GM06990 (cell line): ENCODE measurements around the gene FAM32A.
"Not testable (repeated sequence)": the region's sequence is repeated elsewhere in the genome, so short reads cannot be mapped to it uniquely, and the experiment has no call there.

Experiments
- DNase-seq: peaks from one replicate; pipeline ENCODE4 v3.0.0-alpha.2; 2011; ENCODE audit not compliant: insufficient read length; ENCODE audit errors: extremely low read depth
- H3K27me3 ChIP-seq: replicated peaks from 2 replicates; pipeline ENCODE4 v1.6.0; 2011; ENCODE audit warnings: low read length; ENCODE audit not compliant: control insufficient read depth, insufficient read depth
- H3K36me3 ChIP-seq: 2 replicates; pipeline ENCODE4 v1.5.1; 2011; ENCODE audit warnings: low read length; ENCODE audit not compliant: control insufficient read depth, insufficient read depth
- H3K4me3 ChIP-seq: replicated peaks from 2 replicates; pipeline ENCODE4 v1.5.1; 2011; ENCODE audit warnings: low read depth, mild to moderate bottlenecking, control low read depth, low read length
- TF ChIP-seq, protein P1 (sequence below): IDR thresholded peaks from 2 replicates; pipeline ENCODE4 v1.5.1; 2011; ENCODE audit warnings: low read length, control low read depth, mild to moderate bottlenecking, inconsistent platforms; ENCODE audit not compliant: insufficient read depth, poor library complexity, severe bottlenecking

FAM32A gene

DNA sequence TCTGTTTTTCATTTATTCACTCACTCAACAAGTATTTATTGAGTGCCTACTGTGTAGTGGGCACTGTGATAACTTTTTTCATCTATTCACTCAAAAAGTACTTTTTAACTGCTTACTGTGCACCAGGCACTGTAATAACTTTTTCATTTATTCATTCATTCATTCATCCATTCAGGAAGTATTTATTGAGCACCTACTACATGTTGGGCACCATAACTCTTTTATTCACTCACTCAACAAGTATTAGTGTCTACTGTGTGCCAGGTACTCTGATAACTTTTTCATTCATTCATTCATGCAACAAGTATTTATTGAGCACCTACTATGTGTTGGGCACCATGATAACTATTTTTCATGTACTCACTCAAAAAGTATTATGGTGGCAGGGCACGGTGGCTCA, 18.8 kb upstream of the FAM32A start:
- DNase-seq: no peak
- no peaks in the 10 kb centered on the region for H3K36me3 ChIP-seq
- no peak overlapping the region for H3K4me3 ChIP-seq
- H3K27me3 ChIP-seq: no peaks in the 10 kb centered on the region
- TF ChIP-seq, protein P1, sequence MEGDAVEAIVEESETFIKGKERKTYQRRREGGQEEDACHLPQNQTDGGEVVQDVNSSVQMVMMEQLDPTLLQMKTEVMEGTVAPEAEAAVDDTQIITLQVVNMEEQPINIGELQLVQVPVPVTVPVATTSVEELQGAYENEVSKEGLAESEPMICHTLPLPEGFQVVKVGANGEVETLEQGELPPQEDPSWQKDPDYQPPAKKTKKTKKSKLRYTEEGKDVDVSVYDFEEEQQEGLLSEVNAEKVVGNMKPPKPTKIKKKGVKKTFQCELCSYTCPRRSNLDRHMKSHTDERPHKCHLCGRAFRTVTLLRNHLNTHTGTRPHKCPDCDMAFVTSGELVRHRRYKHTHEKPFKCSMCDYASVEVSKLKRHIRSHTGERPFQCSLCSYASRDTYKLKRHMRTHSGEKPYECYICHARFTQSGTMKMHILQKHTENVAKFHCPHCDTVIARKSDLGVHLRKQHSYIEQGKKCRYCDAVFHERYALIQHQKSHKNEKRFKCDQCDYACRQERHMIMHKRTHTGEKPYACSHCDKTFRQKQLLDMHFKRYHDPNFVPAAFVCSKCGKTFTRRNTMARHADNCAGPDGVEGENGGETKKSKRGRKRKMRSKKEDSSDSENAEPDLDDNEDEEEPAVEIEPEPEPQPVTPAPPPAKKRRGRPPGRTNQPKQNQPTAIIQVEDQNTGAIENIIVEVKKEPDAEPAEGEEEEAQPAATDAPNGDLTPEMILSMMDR: no peak

GRCh38 chr19:16167055-16167454, 18.2 kb upstream of the FAM32A start:
- H3K27me3 ChIP-seq: no peaks in the 10 kb centered on the region
- H3K4me3 ChIP-seq: no peak overlapping the region
- no peak for DNase-seq
- TF ChIP-seq, protein P1: no peak
- no peaks in the 10 kb centered on the region for H3K36me3 ChIP-seq

- Histone ChIP-seq H3K27me3 (no peaks in the 10 kb centered on the region), H3K36me3 (no peaks in the 10 kb centered on the region), H3K4me3 (no peak overlapping the region)
- TF ChIP-seq, protein P1: no peak
- DNase-seq: no peak
Observed at GRCh38 chr19:16168465-16169081, 16.6 kb upstream of the FAM32A start.

DNA sequence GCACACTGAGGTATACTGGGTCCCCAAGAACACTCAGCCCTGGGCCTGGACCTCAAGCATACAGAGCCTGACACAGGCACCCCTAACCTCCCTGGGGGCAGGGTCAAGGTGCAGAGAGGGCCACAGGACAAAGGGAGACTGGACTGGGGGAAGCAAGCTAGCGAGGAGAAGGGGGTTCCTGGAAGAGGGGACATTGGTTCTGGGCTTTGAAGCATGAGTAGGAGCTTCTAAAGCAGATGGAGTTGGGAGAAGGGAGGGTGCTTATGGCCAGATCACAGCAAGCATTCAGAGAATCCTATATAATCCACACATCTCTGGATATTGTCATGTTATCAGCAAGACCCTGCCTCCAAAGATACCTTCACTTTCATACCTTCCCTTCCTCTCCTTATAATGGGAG, 15.1 kb upstream of the FAM32A start:
- Histone ChIP-seq H3K27me3 (no peaks in the 10 kb centered on the region), H3K4me3 (no peak overlapping the region), H3K36me3 (no peaks in the 10 kb centered on the region)
- no peak for DNase-seq
- TF ChIP-seq, protein P1: no peak

- TF ChIP-seq, protein P1: no peak
- Histone ChIP-seq H3K27me3 (no peaks in the 10 kb centered on the region), H3K4me3 (no peak overlapping the region), H3K36me3 (no peaks in the 10 kb centered on the region)
- peak; percentile 42 for DNase-seq
Observed at GRCh38 chr19:16175954-16176353, 9.3 kb upstream of the FAM32A start.

- not testable (repeated sequence) for H3K27me3 ChIP-seq, H3K4me3 ChIP-seq, H3K36me3 ChIP-seq, DNase-seq
Observed at GRCh38 chr19:16178866-16179265, 6.3 kb upstream of the FAM32A start.
